Measurements from ENCODE around the gene CD84. TPM values are rescaled to one million over a fixed set of nuclear protein-coding genes. Genes with fewer than 3 reads are reported as not detected.

Gene CD84
- total and polyA plus RNA-seq, 12 donors, result 1.0 to 29.9 (median 12.4) TPM

- Histone ChIP-seq H3K4me3 (no peak overlapping the region), H3K27me3 (no peaks in the 10 kb centered on the region), H3K9me3 (replicated peaks in 1 of 3) (no peaks in the 10 kb centered on the region), H3K36me3 (replicated peaks in 1 of 2) (no peaks in the 10 kb centered on the region), H3K4me1 (replicated peaks in 1 of 2) (no peaks in the 10 kb centered on the region), H3K27ac (no peak overlapping the region)
- WGBS, 4 donors, result 65 to 84% (median 75%) methylated on average over 1 of the region's 1 CpG
- intact Hi-C loops (cut with DNase I), result loop anchor here in 1 of 2 donors (5.0 kb wide), 1 partner anchor 179 kb away; no protein-coding TSS in a partner anchor
- DNase-seq, result no peak
- no peak for TF ChIP-seq POLR2A (IDR thresholded peaks at IDR 0.05)
- no peak for TF ChIP-seq CTCF (IDR thresholded peaks at IDR 0.05)
These were observed 27.3 kb upstream of the CD84 start for GRCh38 chr1:160606611-160607010.

- no peak overlapping the region for H3K4me3 ChIP-seq
- no peaks in the 10 kb centered on the region for H3K27me3 ChIP-seq
- H3K4me1 ChIP-seq (replicated peaks in 1 of 2), result no peaks in the 10 kb centered on the region
- H3K9me3 ChIP-seq (replicated peaks in 1 of 3), result no peaks in the 10 kb centered on the region
- intact Hi-C loops (cut with DNase I), result loop anchor here in 1 of 2 donors (5.0 kb wide), 1 partner anchor 179 kb away; no protein-coding TSS in a partner anchor
- no peak overlapping the region for H3K27ac ChIP-seq
- H3K36me3 ChIP-seq (replicated peaks in 1 of 2), result no peaks in the 10 kb centered on the region
- DNase-seq, result no peak
- no peak for TF ChIP-seq POLR2A (IDR thresholded peaks at IDR 0.05)
- no peak for TF ChIP-seq CTCF (IDR thresholded peaks at IDR 0.05)
- 73 to 80% (median 76%) methylated on average over 3 to 4 of the region's 4 CpGs for WGBS, 4 donors
These were observed 26.6 kb upstream of the CD84 start for GRCh38 chr1:160605792-160606479.

GRCh38 chr1:160605205-160605604 lies 25.9 kb upstream of the CD84 start:
- Histone ChIP-seq H3K9me3 (replicated peaks in 1 of 3) (no peaks in the 10 kb centered on the region), H3K36me3 (replicated peaks in 1 of 2) (no peaks in the 10 kb centered on the region), H3K27ac (no peak overlapping the region), H3K27me3 (no peaks in the 10 kb centered on the region), H3K4me3 (no peak overlapping the region), H3K4me1 (replicated peaks in 1 of 2) (no peaks in the 10 kb centered on the region)
- WGBS, 4 donors, result 71 to 89% (median 86%) methylated on average over 2 of the region's 2 CpGs
- no peak for TF ChIP-seq POLR2A (IDR thresholded peaks at IDR 0.05)
- TF ChIP-seq CTCF (IDR thresholded peaks at IDR 0.05), result no peak
- no peak for DNase-seq
- intact Hi-C loops (cut with DNase I), result loop anchor here in 1 of 2 donors (5.0 kb wide), 1 partner anchor 178 kb away; no protein-coding TSS in a partner anchor

GRCh38 chr1:160597705-160598104 lies 18.4 kb upstream of the CD84 start:
- WGBS, 4 donors, result 85 to 100% (median 91%) methylated on average over 2 of the region's 2 CpGs
- Histone ChIP-seq H3K27me3 (no peaks in the 10 kb centered on the region), H3K9me3 (replicated peaks in 1 of 3) (no peaks in the 10 kb centered on the region), H3K36me3 (replicated peaks in 1 of 2) (no peaks in the 10 kb centered on the region), H3K4me1 (replicated peaks in 1 of 2) (no peaks in the 10 kb centered on the region), H3K4me3 (no peak overlapping the region), H3K27ac (no peak overlapping the region)
- no peak for DNase-seq
- no peak for TF ChIP-seq CTCF (IDR thresholded peaks at IDR 0.05)
- no peak for TF ChIP-seq POLR2A (IDR thresholded peaks at IDR 0.05)
- intact Hi-C loops (cut with DNase I), result no loop called here

Data from adrenal gland (tissue), 12 donors.